HEK293 (cell line): Measurements from ENCODE around the gene SLC22A9.
A peak's percentile ranks its signal among the peaks of the same experiment; 100 is the strongest.
"Not testable (repeated sequence)": the region's sequence is repeated elsewhere in the genome, so short reads cannot be mapped to it uniquely, and the experiment has no call there.

Source experiments
- CTCF ChIA-PET: fragments of 350-600 bp; formaldehyde crosslinking; extraction: SDS; loops from one replicate; lab custom pipeline; 2021; ENCODE audit warnings: antibody characterized with exemption; lab: Yijun Ruan, JAX
- POLR2A ChIA-PET: fragments of 300-600 bp; formaldehyde crosslinking; extraction: SDS; loops from one replicate; lab custom pipeline; 2020; ENCODE audit warnings: antibody characterized with exemption, inconsistent platforms; lab: Yijun Ruan, JAX
- H3K27ac ChIP-seq: fragments of 200-500 bp; sonication (Bioruptor generic); 2 replicates; pipeline ENCODE4 v1.5.1; 2014; ENCODE audit warnings: low read depth, low read length, control low read depth, inconsistent platforms; ENCODE audit errors: extremely low read depth
- H3K36me3 ChIP-seq, 2 experiments: fragments of 200-500 bp in 1 of 2; sonication (Bioruptor generic) in 1 of 2; 1 replicate in 1 of 2; 2 replicates in 1 of 2; pipeline ENCODE4 v1.5.1; 2014 to 2017; ENCODE audit warnings: inconsistent platforms in 2 of 2, low read length in 2 of 2; ENCODE audit not compliant: control insufficient read depth in 2 of 2, insufficient read depth in 1 of 2
- H3K4me1 ChIP-seq: fragments of 200-500 bp; sonication (Bioruptor generic); 2 replicates; pipeline ENCODE4 v1.5.1; 2014; ENCODE audit warnings: mild to moderate bottlenecking, low read length, inconsistent platforms; ENCODE audit not compliant: control insufficient read depth, insufficient read depth
- H3K4me3 ChIP-seq: 2 replicates; pipeline ENCODE4 v1.5.1; 2011; ENCODE audit warnings: low read depth, mild to moderate bottlenecking, control low read depth, low read length, moderate library complexity
- H3K9me3 ChIP-seq: fragments of 200-500 bp; sonication (Bioruptor generic); 2 replicates; pipeline ENCODE4 v1.5.1; 2014; ENCODE audit warnings: low read depth, low read length, inconsistent platforms; ENCODE audit not compliant: control insufficient read depth, insufficient read depth
- GLIS1 ChIP-seq: fragments of 450-650 bp; formaldehyde crosslinking; IDR thresholded peaks from 2 replicates; pipeline ENCODE4 v1.5.1; 2016; ENCODE audit warnings: missing biosample characterization, missing genetic modification characterization
- RBAK ChIP-seq: fragments of 450-650 bp; formaldehyde crosslinking; IDR thresholded peaks from 2 replicates; pipeline ENCODE4 v1.5.1; 2016; ENCODE audit warnings: missing biosample characterization, missing genetic modification characterization
- SP3 ChIP-seq: fragments of 450-650 bp; formaldehyde crosslinking; IDR thresholded peaks from 2 replicates; pipeline ENCODE4 v1.5.1; 2016; ENCODE audit warnings: missing biosample characterization, missing genetic modification characterization
- ZBTB1 ChIP-seq: fragments of 450-650 bp; formaldehyde crosslinking; IDR thresholded peaks from 2 replicates; pipeline ENCODE4 v1.5.1; 2016; ENCODE audit warnings: missing biosample characterization, missing genetic modification characterization
- ZBTB20 ChIP-seq: fragments of 450-650 bp; formaldehyde crosslinking; IDR thresholded peaks from 2 replicates; pipeline ENCODE4 v1.5.1; 2016; ENCODE audit warnings: missing biosample characterization, missing genetic modification characterization
- ZIC2 ChIP-seq: fragments of 450-650 bp; formaldehyde crosslinking; IDR thresholded peaks from 2 replicates; pipeline ENCODE4 v1.5.1; 2016; ENCODE audit warnings: missing biosample characterization, missing genetic modification characterization
- ZNF146 ChIP-seq: fragments of 450-650 bp; formaldehyde crosslinking; IDR thresholded peaks from 2 replicates; pipeline ENCODE4 v1.5.1; 2016; ENCODE audit warnings: missing biosample characterization, missing genetic modification characterization
- ZNF16 ChIP-seq: fragments of 450-650 bp; formaldehyde crosslinking; IDR thresholded peaks from 2 replicates; pipeline ENCODE4 v1.5.1; 2016; ENCODE audit warnings: low read depth, missing biosample characterization, missing genetic modification characterization
- ZNF184 ChIP-seq: fragments of 450-650 bp; IDR thresholded peaks from 2 replicates; pipeline ENCODE4 v1.5.1; 2018; ENCODE audit warnings: missing biosample characterization, mild to moderate bottlenecking, missing genetic modification characterization
- ZNF266 ChIP-seq: fragments of 450-650 bp; formaldehyde crosslinking; IDR thresholded peaks from 2 replicates; pipeline ENCODE4 v1.5.1; 2016; ENCODE audit warnings: missing biosample characterization, missing genetic modification characterization, low read depth
- ZNF311 ChIP-seq: fragments of 450-650 bp; formaldehyde crosslinking; IDR thresholded peaks from 2 replicates; pipeline ENCODE4 v1.5.1; 2017; ENCODE audit warnings: missing biosample characterization, missing genetic modification characterization, borderline replicate concordance
- ZNF366 ChIP-seq: fragments of 450-650 bp; formaldehyde crosslinking; conservative IDR thresholded peaks from 2 replicates; pipeline ENCODE4 v1.5.1; 2016; ENCODE audit warnings: missing biosample characterization, missing genetic modification characterization
- ZNF416 ChIP-seq: fragments of 450-650 bp; formaldehyde crosslinking; IDR thresholded peaks from 2 replicates; pipeline ENCODE4 v1.5.1; 2016; ENCODE audit warnings: missing biosample characterization, missing genetic modification characterization
- ZNF423 ChIP-seq: fragments of 450-650 bp; formaldehyde crosslinking; IDR thresholded peaks from 2 replicates; pipeline ENCODE4 v1.5.1; 2016; ENCODE audit warnings: missing biosample characterization, missing genetic modification characterization
- ZNF473 ChIP-seq: fragments of 450-650 bp; formaldehyde crosslinking; IDR thresholded peaks from 2 replicates; pipeline ENCODE4 v1.5.1; 2017; ENCODE audit warnings: missing biosample characterization, missing genetic modification characterization
- ZNF791 ChIP-seq: fragments of 450-650 bp; formaldehyde crosslinking; IDR thresholded peaks from 2 replicates; pipeline ENCODE4 v1.5.1; 2016; ENCODE audit warnings: missing biosample characterization, missing genetic modification characterization
- ZNF837 ChIP-seq: fragments of 450-650 bp; formaldehyde crosslinking; IDR thresholded peaks from 2 replicates; pipeline ENCODE4 v1.5.1; 2016; ENCODE audit warnings: missing biosample characterization, missing genetic modification characterization
- TF ChIP-seq, protein P1 (sequence below): fragments of 450-650 bp; formaldehyde crosslinking; IDR thresholded peaks from 2 replicates; pipeline ENCODE4 v1.5.1; 2016; ENCODE audit warnings: missing biosample characterization, missing genetic modification characterization
- TF ChIP-seq, protein P2 (sequence below): fragments of 450-650 bp; formaldehyde crosslinking; IDR thresholded peaks from 2 replicates; pipeline ENCODE4 v1.5.1; 2016; ENCODE audit warnings: missing biosample characterization, missing genetic modification characterization, low read depth

SLC22A9 gene

DNA sequence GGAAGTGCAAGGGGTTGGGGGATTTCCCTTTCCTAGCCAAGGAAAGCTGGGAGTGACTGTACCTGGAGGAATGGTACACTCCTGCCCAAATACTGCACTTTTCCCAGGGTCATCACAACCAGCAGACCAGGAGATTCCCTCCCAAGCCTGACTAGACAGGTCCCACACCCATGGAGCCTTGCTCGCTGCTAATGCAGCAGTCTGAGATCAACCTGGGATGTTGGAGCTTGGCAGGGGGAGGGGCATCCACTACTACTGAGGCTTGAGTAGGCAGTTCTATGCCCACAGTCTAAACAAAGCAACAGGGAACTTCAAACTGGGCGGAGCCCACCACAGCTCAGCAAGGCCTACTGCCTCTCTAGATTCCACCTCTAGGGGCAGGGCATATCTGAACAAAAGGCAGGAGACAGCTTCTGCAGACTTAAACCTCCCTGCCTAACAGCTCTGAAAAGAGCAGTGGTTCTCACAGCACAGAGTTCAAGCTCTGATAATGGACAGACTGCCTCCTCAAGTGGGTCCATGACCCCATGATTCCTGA is 58.5 kb downstream of the SLC22A9 start (continued):
- TF ChIP-seq ZBTB1 (tag by site-specific recombination) (no peak), ZNF311 (tag by site-specific recombination) (no peak), ZNF473 (tag by site-specific recombination) (no peak), SP3 (tag by site-specific recombination) (no peak)
- TF ChIP-seq, protein P1, sequence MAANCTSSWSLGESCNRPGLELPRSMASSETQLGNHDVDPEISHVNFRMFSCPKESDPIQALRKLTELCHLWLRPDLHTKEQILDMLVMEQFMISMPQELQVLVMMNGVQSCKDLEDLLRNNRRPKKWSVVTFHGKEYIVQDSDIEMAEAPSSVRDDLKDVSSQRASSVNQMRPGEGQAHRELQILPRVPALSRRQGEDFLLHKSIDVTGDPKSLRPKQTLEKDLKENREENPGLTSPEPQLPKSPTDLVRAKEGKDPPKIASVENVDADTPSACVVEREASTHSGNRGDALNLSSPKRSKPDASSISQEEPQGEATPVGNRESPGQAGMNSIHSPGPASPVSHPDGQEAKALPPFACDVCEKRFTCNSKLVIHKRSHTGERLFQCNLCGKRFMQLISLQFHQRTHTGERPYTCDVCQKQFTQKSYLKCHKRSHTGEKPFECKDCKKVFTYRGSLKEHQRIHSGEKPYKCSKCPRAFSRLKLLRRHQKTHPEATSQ (tag by site-specific recombination), result no peak
- TF ChIP-seq, all 188 proteins: peak for 0

DNA sequence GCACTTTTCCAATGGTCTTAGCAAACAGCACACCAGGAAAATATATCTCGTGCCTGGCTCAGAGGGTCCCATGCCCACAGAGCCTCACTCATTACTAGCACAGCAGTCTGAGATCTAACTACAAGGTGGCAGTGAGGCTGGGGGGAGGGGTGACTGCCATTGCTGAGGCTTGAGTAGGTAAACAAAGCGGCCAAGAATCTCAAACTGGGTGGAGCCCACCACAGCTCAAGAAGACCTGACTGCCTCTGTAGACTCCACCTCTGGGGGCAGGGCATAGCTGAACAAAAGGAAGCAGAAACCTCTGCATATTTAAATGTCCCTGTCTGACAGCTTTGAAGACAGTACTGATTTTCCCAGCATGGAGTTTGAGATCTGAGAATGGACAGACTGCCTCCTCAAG is 61.1 kb downstream of the SLC22A9 start:
- H3K4me3 ChIP-seq, H3K9me3 ChIP-seq, H3K4me1 ChIP-seq, CTCF ChIA-PET, POLR2A ChIA-PET, H3K36me3 ChIP-seq, H3K27ac ChIP-seq: not testable (repeated sequence)

DNA sequence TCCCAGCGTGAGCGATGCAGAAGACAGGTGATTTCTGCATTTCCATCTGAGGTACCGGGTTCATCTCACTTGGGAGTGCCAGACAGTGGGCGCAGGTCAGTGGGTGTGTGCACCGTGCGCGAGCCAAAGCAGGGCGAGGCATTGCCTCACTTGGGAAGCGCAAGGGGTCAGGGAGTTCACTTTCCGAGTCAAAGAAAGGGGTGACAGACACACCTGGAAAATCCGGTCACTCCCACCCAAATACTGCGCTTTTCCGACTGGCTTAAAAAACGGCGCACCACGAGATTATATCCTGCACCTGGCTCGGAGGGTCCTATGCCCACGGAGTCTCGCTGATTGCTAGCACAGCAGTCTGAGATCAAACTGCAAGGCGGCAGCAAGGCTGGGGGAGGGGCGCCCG is 65.8 kb downstream of the SLC22A9 start:
- POLR2A ChIA-PET, H3K4me1 ChIP-seq, H3K36me3 ChIP-seq, H3K9me3 ChIP-seq, CTCF ChIA-PET, H3K27ac ChIP-seq, H3K4me3 ChIP-seq: not testable (repeated sequence)

DNA sequence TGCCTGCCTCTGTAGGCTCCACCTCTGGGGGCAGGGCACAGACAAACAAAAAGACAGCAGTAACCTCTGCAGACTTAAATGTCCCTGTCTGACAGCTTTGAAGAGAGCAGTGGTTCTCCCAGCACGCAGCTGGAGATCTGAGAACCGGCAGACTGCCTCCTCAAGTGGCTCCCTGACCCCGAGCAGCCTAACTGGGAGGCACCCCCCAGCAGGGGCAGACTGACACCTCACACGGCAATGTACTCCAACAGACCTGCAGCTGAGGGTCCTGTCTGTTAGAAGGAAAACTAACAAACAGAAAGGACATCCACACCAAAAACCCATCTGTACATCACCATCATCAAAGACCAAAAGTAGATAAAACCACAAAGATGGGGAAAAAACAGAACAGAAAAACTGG is 66.2 kb downstream of the SLC22A9 start:
- H3K36me3 ChIP-seq, H3K9me3 ChIP-seq, H3K4me3 ChIP-seq, CTCF ChIA-PET, H3K27ac ChIP-seq, H3K4me1 ChIP-seq, POLR2A ChIA-PET: not testable (repeated sequence)
- peak; percentile 53 for TF ChIP-seq GLIS1 (tag by site-specific recombination)

DNA sequence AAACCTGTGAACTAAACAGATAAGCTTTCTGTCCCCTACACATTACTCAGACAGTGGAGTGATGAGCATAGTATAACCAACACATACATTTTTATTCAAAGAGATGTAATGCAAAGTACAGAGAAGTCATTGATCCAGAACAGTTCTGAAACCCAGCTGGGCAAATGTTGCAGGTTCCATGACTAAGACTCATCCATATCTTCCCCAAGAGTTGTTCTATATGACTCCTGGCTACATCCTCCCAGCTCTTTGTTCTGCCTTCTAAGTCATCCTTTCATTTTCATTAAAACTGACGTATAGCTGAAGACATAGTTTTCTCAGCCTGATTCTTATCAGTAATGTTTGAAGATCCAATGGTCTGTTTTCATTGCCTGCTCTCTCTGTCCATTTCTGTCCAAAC is 74.1 kb downstream of the SLC22A9 start:
- ChIA-PET CTCF (interaction anchor here (0.6 kb wide), 1 partner anchor 35 kb away, joined by 3 read pairs; no protein-coding TSS in a partner anchor), POLR2A (no interaction called here)
- no peak for TF ChIP-seq ZNF366 (tag by site-specific recombination)
- Histone ChIP-seq H3K4me1 (no peaks in the 10 kb centered on the region), H3K4me3 (no peak overlapping the region), H3K27ac (no peak overlapping the region), H3K36me3 (no peaks in the 10 kb centered on the region), H3K9me3 (no peaks in the 10 kb centered on the region)

DNA sequence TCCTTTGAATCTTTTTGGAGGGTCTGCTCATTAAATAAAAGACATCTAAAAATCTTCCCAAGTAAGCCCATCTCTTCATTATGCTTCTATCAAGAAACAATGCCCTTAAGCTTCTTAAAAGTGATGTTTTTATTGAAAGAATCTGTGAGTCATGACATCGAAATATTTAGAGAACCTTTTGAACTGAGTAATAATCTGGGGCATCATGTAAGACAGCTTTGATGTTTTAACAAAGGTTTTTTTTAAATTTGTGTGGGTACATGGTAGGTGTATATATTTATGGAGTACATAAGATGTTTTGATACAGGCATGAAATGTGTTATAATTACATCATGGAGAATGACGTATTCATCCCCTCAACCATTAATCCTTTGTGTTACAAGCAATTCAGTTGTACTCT is 74.6 kb downstream of the SLC22A9 start:
- CTCF ChIA-PET, result interaction anchor here (0.6 kb wide), 1 partner anchor 35 kb away, joined by 3 read pairs; no protein-coding TSS in a partner anchor
- H3K4me1 ChIP-seq, result no peaks in the 10 kb centered on the region
- POLR2A ChIA-PET, result no interaction called here
- TF ChIP-seq ZIC2, result no peak
- no peak for TF ChIP-seq ZNF16
- no peak for TF ChIP-seq ZNF416 (tag by site-specific recombination)
- TF ChIP-seq, protein P2, sequence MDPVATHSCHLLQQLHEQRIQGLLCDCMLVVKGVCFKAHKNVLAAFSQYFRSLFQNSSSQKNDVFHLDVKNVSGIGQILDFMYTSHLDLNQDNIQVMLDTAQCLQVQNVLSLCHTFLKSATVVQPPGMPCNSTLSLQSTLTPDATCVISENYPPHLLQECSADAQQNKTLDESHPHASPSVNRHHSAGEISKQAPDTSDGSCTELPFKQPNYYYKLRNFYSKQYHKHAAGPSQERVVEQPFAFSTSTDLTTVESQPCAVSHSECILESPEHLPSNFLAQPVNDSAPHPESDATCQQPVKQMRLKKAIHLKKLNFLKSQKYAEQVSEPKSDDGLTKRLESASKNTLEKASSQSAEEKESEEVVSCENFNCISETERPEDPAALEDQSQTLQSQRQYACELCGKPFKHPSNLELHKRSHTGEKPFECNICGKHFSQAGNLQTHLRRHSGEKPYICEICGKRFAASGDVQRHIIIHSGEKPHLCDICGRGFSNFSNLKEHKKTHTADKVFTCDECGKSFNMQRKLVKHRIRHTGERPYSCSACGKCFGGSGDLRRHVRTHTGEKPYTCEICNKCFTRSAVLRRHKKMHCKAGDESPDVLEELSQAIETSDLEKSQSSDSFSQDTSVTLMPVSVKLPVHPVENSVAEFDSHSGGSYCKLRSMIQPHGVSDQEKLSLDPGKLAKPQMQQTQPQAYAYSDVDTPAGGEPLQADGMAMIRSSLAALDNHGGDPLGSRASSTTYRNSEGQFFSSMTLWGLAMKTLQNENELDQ, result no peak
- no peak for TF ChIP-seq ZNF146 (tag by site-specific recombination)
- TF ChIP-seq ZNF791 (tag by site-specific recombination), result no peak
- no peak for TF ChIP-seq ZNF184 (tag by site-specific recombination)
- no peak for TF ChIP-seq ZNF266 (tag by site-specific recombination)
- TF ChIP-seq ZNF837 (tag by site-specific recombination), result no peak
- TF ChIP-seq ZNF423 (tag by site-specific recombination), result no peak
- TF ChIP-seq ZBTB20 (tag by site-specific recombination), result no peak
- TF ChIP-seq RBAK, result no peak
- TF ChIP-seq, all 188 proteins: peak for 0
- Histone ChIP-seq H3K9me3 (no peaks in the 10 kb centered on the region), H3K36me3 (no peaks in the 10 kb centered on the region), H3K4me3 (no peak overlapping the region), H3K27ac (no peak overlapping the region)
